SK-N-SH (cell line): ENCODE measurements around the gene DMRT3. TPM values are rescaled to one million over a fixed set of nuclear protein-coding genes. Genes with fewer than 3 reads are reported as not detected.

ENCODE experiments used
- CTCF ChIA-PET: fragments of 300-600, 350-600 bp; formaldehyde crosslinking; extraction: SDS; loops from one replicate; lab custom pipeline; 2021; lab: Yijun Ruan, JAX
- POLR2A ChIA-PET: fragments of 350-600 bp; sonication (Branson Sonifier 250); formaldehyde crosslinking; extraction: SDS; loops from one replicate; lab custom pipeline; 2020; ENCODE audit warnings: antibody characterized with exemption, inconsistent platforms; lab: Yijun Ruan, JAX
- DNase-seq: peaks from one replicate; pipeline ENCODE4 v3.0.0; 2012
- H2AFZ ChIP-seq: fragments of 200-600 bp; sonication (generic); 2 replicates; pipeline ENCODE4 v1.8.1; 2016; ENCODE audit warnings: antibody characterized with exemption, mild to moderate bottlenecking, low read depth
- H3F3A ChIP-seq: fragments of 200-600 bp; sonication (generic); replicated peaks from 2 replicates; pipeline ENCODE3; 2016; ENCODE audit warnings: antibody characterized with exemption, mild to moderate bottlenecking; ENCODE audit not compliant: insufficient read depth
- H3K27ac ChIP-seq, 2 experiments: fragments of 200-500 bp in 1 of 2; fragments of 200-600 bp in 1 of 2; sonication (Bioruptor generic) in 1 of 2; sonication (generic), shearing (Covaris generic) in 1 of 2; 2 replicates each; pipeline versions ENCODE4 v1.5.1 to v1.6.1; 2014 to 2016; ENCODE audit warnings: low read depth in 2 of 2, inconsistent platforms in 1 of 2, low read length in 1 of 2, mild to moderate bottlenecking in 1 of 2, mixed read lengths in 1 of 2
- H3K27me3 ChIP-seq: fragments of 200-600 bp; sonication (generic), shearing (Covaris generic); 2 replicates; pipeline ENCODE4 v1.6.1; 2016; ENCODE audit warnings: mixed run types; ENCODE audit not compliant: insufficient read depth
- H3K36me3 ChIP-seq, 2 experiments: fragments of 200-500 bp in 1 of 2; fragments of 200-600 bp in 1 of 2; sonication (Bioruptor generic) in 1 of 2; sonication (generic) in 1 of 2; replicated peaks in 1 of 2; 2 replicates each; pipeline versions ENCODE3 to v1.5.1; 2014 to 2016; ENCODE audit warnings: low read length in 1 of 2, mild to moderate bottlenecking in 1 of 2; ENCODE audit not compliant: insufficient read depth in 2 of 2, control insufficient read depth in 1 of 2
- H3K4me1 ChIP-seq, 2 experiments: fragments of 200-500 bp in 1 of 2; fragments of 200-600 bp in 1 of 2; sonication (Bioruptor generic) in 1 of 2; sonication (generic), shearing (Covaris generic) in 1 of 2; 2 replicates each; pipeline versions ENCODE4 v1.5.1 to v1.6.1; 2014 to 2016; ENCODE audit warnings: low read depth in 1 of 2, low read length in 1 of 2, mixed run types in 1 of 2; ENCODE audit not compliant: insufficient read depth in 2 of 2, control insufficient read depth in 1 of 2
- H3K4me2 ChIP-seq: fragments of 200-600 bp; sonication (generic), shearing (Covaris generic); 2 replicates; pipeline ENCODE4 v1.6.1; 2017; ENCODE audit warnings: mixed run types
- H3K4me3 ChIP-seq, 2 experiments: fragments of 200-500 bp in 1 of 2; fragments of 200-600 bp in 1 of 2; sonication (Bioruptor generic) in 1 of 2; sonication (generic), shearing (Covaris generic) in 1 of 2; 2 replicates each; pipeline versions ENCODE4 v1.5.1 to v1.8.1; 2014 to 2016; ENCODE audit warnings: low read depth in 2 of 2, inconsistent platforms in 1 of 2, low read length in 1 of 2, mild to moderate bottlenecking in 1 of 2, mixed read lengths in 1 of 2, moderate library complexity in 1 of 2
- H3K79me2 ChIP-seq: fragments of 200-600 bp; sonication (generic); 2 replicates; pipeline ENCODE4 v1.8.1; 2017; ENCODE audit warnings: mild to moderate bottlenecking; ENCODE audit not compliant: insufficient read depth
- H3K9ac ChIP-seq: fragments of 200-600 bp; sonication (generic); 2 replicates; pipeline ENCODE4 v1.6.1; 2017; ENCODE audit warnings: mixed run types
- H3K9me2 ChIP-seq: fragments of 200-600 bp; sonication (generic); 2 replicates; pipeline ENCODE4 v1.6.1; 2017; ENCODE audit warnings: mixed run types
- H3K9me3 ChIP-seq: fragments of 200-600 bp; sonication (generic); 2 replicates; pipeline ENCODE4 v1.6.1; 2017; ENCODE audit warnings: mixed run types, mild to moderate bottlenecking, moderate library complexity
- H4K20me1 ChIP-seq: fragments of 200-600 bp; sonication (generic); 2 replicates; pipeline ENCODE4 v1.6.1; 2017; ENCODE audit warnings: mild to moderate bottlenecking, mixed run types; ENCODE audit not compliant: insufficient read depth
- CHD2 ChIP-seq: fragments of 150-350 bp; IDR thresholded peaks from 2 replicates; pipeline ENCODE4 v1.6.1; 2018; ENCODE audit warnings: low read length; ENCODE audit not compliant: partially characterized antibody
- EP300 ChIP-seq, 2 experiments: IDR thresholded peaks; 2 replicates each; pipeline versions ENCODE4 v1.4.0 to v1.6.1; 2012; ENCODE audit warnings: borderline replicate concordance in 1 of 2, low read depth in 1 of 2, low read length in 1 of 2
- FOSL2 ChIP-seq: IDR thresholded peaks from 2 replicates; pipeline ENCODE4 v1.4.0; 2012; ENCODE audit warnings: low read depth, mild to moderate bottlenecking, moderate library complexity, borderline replicate concordance
- FOXM1 ChIP-seq: IDR thresholded peaks from 2 replicates; pipeline ENCODE4 v1.4.0; 2012; ENCODE audit warnings: low read depth, mild to moderate bottlenecking
- MXI1 ChIP-seq: IDR thresholded peaks from 2 replicates; pipeline ENCODE4 v1.6.1; 2012; ENCODE audit warnings: mild to moderate bottlenecking, low read depth, low read length, improper control_type of control experiment
- RCOR1 ChIP-seq: fragments of 150-350 bp; IDR thresholded peaks from 2 replicates; pipeline ENCODE4 v1.6.1; 2017; ENCODE audit warnings: antibody characterized with exemption, low read length
- SIN3A ChIP-seq: IDR thresholded peaks from 2 replicates; pipeline ENCODE4 v1.6.1; 2012; ENCODE audit warnings: low read depth, mild to moderate bottlenecking, low read length, moderate library complexity, borderline replicate concordance
- TAF1 ChIP-seq: IDR thresholded peaks from 2 replicates; pipeline ENCODE4 v1.6.1; 2012; ENCODE audit warnings: low read depth, mild to moderate bottlenecking, low read length, moderate library complexity, borderline replicate concordance
- TCF12 ChIP-seq: IDR thresholded peaks from 2 replicates; pipeline ENCODE4 v1.4.0; 2012
- TEAD4 ChIP-seq: IDR thresholded peaks from 2 replicates; pipeline ENCODE4 v1.4.0; 2012; ENCODE audit warnings: mild to moderate bottlenecking, borderline replicate concordance; ENCODE audit not compliant: insufficient read depth
- YY1 ChIP-seq: IDR thresholded peaks from 2 replicates; pipeline ENCODE4 v1.4.0; 2012; ENCODE audit warnings: low read depth, mild to moderate bottlenecking
- WGBS: methylation state at CpG from one replicate; pipeline ENCODE4 v1.1.6; 2017; ENCODE audit warnings: low lambda C conversion rate; 5-methylcytosine and 5-hydroxymethylcytosine counted together
- polyA plus RNA-seq, 3 experiments: library from polyadenylated mRNA; depleted of rRNA; stranded (reverse); fragments of >200 nt; gene quantifications; 2 replicates each; pipeline ENCODE4 v1.2.3, GENCODE V29; 2012
- TF ChIP-seq, protein P1 (sequence below): IDR thresholded peaks from 2 replicates; pipeline ENCODE4 v1.4.0; 2012; ENCODE audit warnings: low read depth, borderline replicate concordance
- TF ChIP-seq, protein P2 (sequence below): IDR thresholded peaks from 2 replicates; pipeline ENCODE4 v1.4.0; 2012; ENCODE audit warnings: low read depth, borderline replicate concordance
- TF ChIP-seq, protein P3 (sequence below): fragments of 200-600 bp; sonication (generic); IDR thresholded peaks from 2 replicates; pipeline ENCODE4 v1.6.1; 2017; ENCODE audit warnings: antibody characterized with exemption, mild to moderate bottlenecking, moderate library complexity
- TF ChIP-seq, protein P4 (sequence below): fragments of 150-350 bp; IDR thresholded peaks from 2 replicates; pipeline ENCODE4 v1.6.1; 2016; ENCODE audit warnings: mild to moderate bottlenecking, low read depth, low read length

DMRT3 gene
- polyA plus RNA-seq, 1 of the 3 experiments (the other 2 are of a cell fraction) = not detected

DNA sequence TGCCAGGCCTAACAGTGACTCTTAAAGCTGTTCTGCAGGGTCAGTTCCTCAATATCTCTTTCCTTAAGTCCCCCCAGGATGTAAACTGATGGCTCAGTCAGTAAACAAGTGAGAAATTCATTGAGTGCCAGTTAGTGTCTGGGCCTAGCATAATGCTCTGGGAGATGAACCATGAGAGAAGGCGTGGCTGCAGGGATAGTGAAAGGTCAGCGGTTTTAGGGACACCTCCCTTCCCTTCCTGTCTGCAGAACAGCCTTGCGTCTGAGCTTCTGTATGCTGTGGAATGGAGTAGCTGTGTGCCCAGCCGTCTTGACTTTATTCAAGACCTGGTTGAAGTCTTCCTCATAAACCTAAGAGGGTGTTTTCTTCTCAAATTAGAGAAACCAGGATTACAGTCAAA is 46.7 kb upstream of the DMRT3 start (continued):
- TF ChIP-seq, protein P1, sequence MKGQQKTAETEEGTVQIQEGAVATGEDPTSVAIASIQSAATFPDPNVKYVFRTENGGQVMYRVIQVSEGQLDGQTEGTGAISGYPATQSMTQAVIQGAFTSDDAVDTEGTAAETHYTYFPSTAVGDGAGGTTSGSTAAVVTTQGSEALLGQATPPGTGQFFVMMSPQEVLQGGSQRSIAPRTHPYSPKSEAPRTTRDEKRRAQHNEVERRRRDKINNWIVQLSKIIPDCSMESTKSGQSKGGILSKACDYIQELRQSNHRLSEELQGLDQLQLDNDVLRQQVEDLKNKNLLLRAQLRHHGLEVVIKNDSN = no peak
- TF ChIP-seq EP300 (IDR thresholded peaks at IDR 0.05; ENCODE audit: borderline replicate concordance in 1 of 2, low read depth in 1 of 2, low read length in 1 of 2) (no peak), TCF12 (no peak)

DNA sequence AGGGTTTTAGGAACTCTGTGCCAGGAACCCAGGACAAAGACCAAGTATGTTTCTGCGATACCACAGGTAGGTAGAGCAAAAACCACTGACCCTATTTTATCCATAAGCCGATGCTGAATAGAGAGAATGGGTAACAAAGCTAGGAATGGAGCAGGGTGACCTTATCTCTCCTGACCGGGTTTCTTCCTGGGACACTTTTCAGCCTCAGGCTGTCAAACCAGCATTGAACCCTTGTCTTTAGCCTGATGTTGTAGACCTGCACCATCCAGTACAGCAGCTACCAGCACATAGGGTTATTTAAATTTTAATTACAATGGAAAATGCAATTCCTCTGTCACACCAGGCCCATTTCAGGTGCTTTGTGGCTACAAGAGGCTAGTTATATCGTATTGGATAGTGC is 43.1 kb upstream of the DMRT3 start:
- TF ChIP-seq TEAD4 = no peak
- no peak for TF ChIP-seq YY1
- TF ChIP-seq RCOR1 = no peak
- no peak for TF ChIP-seq SIN3A
- TF ChIP-seq CHD2 = no peak
- TF ChIP-seq, protein P2, sequence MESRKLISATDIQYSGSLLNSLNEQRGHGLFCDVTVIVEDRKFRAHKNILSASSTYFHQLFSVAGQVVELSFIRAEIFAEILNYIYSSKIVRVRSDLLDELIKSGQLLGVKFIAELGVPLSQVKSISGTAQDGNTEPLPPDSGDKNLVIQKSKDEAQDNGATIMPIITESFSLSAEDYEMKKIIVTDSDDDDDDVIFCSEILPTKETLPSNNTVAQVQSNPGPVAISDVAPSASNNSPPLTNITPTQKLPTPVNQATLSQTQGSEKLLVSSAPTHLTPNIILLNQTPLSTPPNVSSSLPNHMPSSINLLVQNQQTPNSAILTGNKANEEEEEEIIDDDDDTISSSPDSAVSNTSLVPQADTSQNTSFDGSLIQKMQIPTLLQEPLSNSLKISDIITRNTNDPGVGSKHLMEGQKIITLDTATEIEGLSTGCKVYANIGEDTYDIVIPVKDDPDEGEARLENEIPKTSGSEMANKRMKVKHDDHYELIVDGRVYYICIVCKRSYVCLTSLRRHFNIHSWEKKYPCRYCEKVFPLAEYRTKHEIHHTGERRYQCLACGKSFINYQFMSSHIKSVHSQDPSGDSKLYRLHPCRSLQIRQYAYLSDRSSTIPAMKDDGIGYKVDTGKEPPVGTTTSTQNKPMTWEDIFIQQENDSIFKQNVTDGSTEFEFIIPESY = no peak
- TF ChIP-seq, protein P3, sequence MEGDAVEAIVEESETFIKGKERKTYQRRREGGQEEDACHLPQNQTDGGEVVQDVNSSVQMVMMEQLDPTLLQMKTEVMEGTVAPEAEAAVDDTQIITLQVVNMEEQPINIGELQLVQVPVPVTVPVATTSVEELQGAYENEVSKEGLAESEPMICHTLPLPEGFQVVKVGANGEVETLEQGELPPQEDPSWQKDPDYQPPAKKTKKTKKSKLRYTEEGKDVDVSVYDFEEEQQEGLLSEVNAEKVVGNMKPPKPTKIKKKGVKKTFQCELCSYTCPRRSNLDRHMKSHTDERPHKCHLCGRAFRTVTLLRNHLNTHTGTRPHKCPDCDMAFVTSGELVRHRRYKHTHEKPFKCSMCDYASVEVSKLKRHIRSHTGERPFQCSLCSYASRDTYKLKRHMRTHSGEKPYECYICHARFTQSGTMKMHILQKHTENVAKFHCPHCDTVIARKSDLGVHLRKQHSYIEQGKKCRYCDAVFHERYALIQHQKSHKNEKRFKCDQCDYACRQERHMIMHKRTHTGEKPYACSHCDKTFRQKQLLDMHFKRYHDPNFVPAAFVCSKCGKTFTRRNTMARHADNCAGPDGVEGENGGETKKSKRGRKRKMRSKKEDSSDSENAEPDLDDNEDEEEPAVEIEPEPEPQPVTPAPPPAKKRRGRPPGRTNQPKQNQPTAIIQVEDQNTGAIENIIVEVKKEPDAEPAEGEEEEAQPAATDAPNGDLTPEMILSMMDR = no peak
- no peak for TF ChIP-seq EP300 (IDR thresholded peaks at IDR 0.05; ENCODE audit: borderline replicate concordance in 1 of 2, low read depth in 1 of 2, low read length in 1 of 2)
- TF ChIP-seq, protein P1 = no peak
- no peak for TF ChIP-seq FOXM1
- no peak for TF ChIP-seq FOSL2
- no peak for TF ChIP-seq MXI1
- TF ChIP-seq, protein P4, sequence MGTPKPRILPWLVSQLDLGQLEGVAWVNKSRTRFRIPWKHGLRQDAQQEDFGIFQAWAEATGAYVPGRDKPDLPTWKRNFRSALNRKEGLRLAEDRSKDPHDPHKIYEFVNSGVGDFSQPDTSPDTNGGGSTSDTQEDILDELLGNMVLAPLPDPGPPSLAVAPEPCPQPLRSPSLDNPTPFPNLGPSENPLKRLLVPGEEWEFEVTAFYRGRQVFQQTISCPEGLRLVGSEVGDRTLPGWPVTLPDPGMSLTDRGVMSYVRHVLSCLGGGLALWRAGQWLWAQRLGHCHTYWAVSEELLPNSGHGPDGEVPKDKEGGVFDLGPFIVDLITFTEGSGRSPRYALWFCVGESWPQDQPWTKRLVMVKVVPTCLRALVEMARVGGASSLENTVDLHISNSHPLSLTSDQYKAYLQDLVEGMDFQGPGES = no peak
- TF ChIP-seq TAF1 = no peak
- Histone ChIP-seq H3K4me1 (peaks cover 0 to 2% of the 10 kb centered on the region in 2 experiments; a peak in 1 of 4 replicates), H3K36me3 (no peaks in the 10 kb centered on the region), H2AFZ (no peak overlapping the region), H3K9me2 (no peaks in the 10 kb centered on the region), H3K27ac (no peak overlapping the region), H3K9me3 (no peaks in the 10 kb centered on the region), H3K27me3 (peaks cover 27% of the 10 kb centered on the region; the same call in 1 of the 2 replicates), H4K20me1 (no peaks in the 10 kb centered on the region), H3K4me3 (no peak overlapping the region), H3K4me2 (no peak overlapping the region), H3K9ac (no peak overlapping the region), H3K79me2 (no peaks in the 10 kb centered on the region), H3F3A (no peaks in the 10 kb centered on the region)
- ChIA-PET POLR2A (no interaction called here), CTCF (no interaction called here)
- DNase-seq = no peak
- WGBS = 14% methylated on average over 4 of the region's 4 CpGs
